Neuron (in vitro differentiated cells): ENCODE measurements around the gene SERGEF.

Source experiments
- H2AFZ ChIP-seq: one replicate; pipeline ENCODE4 v1.6.1; 2013; ENCODE audit warnings: low read depth, mild to moderate bottlenecking, inconsistent platforms, low read length, moderate library complexity
- H3K27me3 ChIP-seq: one replicate; pipeline ENCODE4 v1.6.1; 2013; ENCODE audit warnings: low read length; ENCODE audit not compliant: insufficient read depth
- H3K36me3 ChIP-seq: one replicate; pipeline ENCODE4 v1.6.1; 2013; ENCODE audit warnings: low read length; ENCODE audit not compliant: insufficient read depth
- H3K4me1 ChIP-seq: one replicate; pipeline ENCODE4 v1.6.1; 2013; ENCODE audit warnings: low read length; ENCODE audit not compliant: insufficient read depth
- H3K4me3 ChIP-seq: 2 replicates; pipeline ENCODE4 v1.5.1; 2013; ENCODE audit warnings: mild to moderate bottlenecking, low read length, moderate library complexity
- H3K9me3 ChIP-seq: one replicate; pipeline ENCODE4 v1.6.1; 2013; ENCODE audit warnings: low read length

Gene SERGEF

GRCh38 chr11:17775035-17775348, 237.9 kb downstream of the SERGEF start:
- H2AFZ ChIP-seq, result no peak overlapping the region
- H3K36me3 ChIP-seq, result peaks cover 27% of the 10 kb centered on the region
- H3K4me3 ChIP-seq, result no peak overlapping the region

GRCh38 chr11:17774232-17775034, 238.4 kb downstream of the SERGEF start:
- H2AFZ ChIP-seq, result no peak overlapping the region
- no peaks in the 10 kb centered on the region for H3K9me3 ChIP-seq
- no peak overlapping the region for H3K4me3 ChIP-seq
- no peaks in the 10 kb centered on the region for H3K4me1 ChIP-seq
- H3K27me3 ChIP-seq, result no peaks in the 10 kb centered on the region
- peaks cover 27% of the 10 kb centered on the region for H3K36me3 ChIP-seq

More at GRCh38 chr11:17775035-17775348, 237.9 kb downstream of the SERGEF start:
- Histone ChIP-seq H3K9me3 (no peaks in the 10 kb centered on the region), H3K27me3 (no peaks in the 10 kb centered on the region), H3K4me1 (no peaks in the 10 kb centered on the region)

GRCh38 chr11:17773674-17774073, 239.2 kb downstream of the SERGEF start:
- Histone ChIP-seq H3K4me3 (no peak overlapping the region), H3K36me3 (peaks cover 27% of the 10 kb centered on the region), H2AFZ (no peak overlapping the region)

GRCh38 chr11:17772704-17773600, 239.9 kb downstream of the SERGEF start:
- Histone ChIP-seq H3K4me1 (no peaks in the 10 kb centered on the region), H2AFZ (no peak overlapping the region), H3K9me3 (no peaks in the 10 kb centered on the region), H3K36me3 (peaks cover 27% of the 10 kb centered on the region), H3K4me3 (no peak overlapping the region), H3K27me3 (no peaks in the 10 kb centered on the region)

More at GRCh38 chr11:17773674-17774073, 239.2 kb downstream of the SERGEF start:
- Histone ChIP-seq H3K9me3 (no peaks in the 10 kb centered on the region), H3K27me3 (no peaks in the 10 kb centered on the region), H3K4me1 (no peaks in the 10 kb centered on the region)

GRCh38 chr11:17771841-17772401, 240.9 kb downstream of the SERGEF start:
- H3K27me3 ChIP-seq, result no peaks in the 10 kb centered on the region
- H3K9me3 ChIP-seq, result no peaks in the 10 kb centered on the region
- no peaks in the 10 kb centered on the region for H3K4me1 ChIP-seq
- peaks cover 27% of the 10 kb centered on the region for H3K36me3 ChIP-seq
- no peak overlapping the region for H2AFZ ChIP-seq
- no peak overlapping the region for H3K4me3 ChIP-seq

GRCh38 chr11:17771415-17771814, 241.4 kb downstream of the SERGEF start:
- H2AFZ ChIP-seq, result no peak overlapping the region
- H3K4me3 ChIP-seq, result no peak overlapping the region
- H3K9me3 ChIP-seq, result no peaks in the 10 kb centered on the region
- H3K36me3 ChIP-seq, result peaks cover 27% of the 10 kb centered on the region
- no peaks in the 10 kb centered on the region for H3K27me3 ChIP-seq
- peaks cover 2% of the 10 kb centered on the region for H3K4me1 ChIP-seq

GRCh38 chr11:17770917-17771316, 241.9 kb downstream of the SERGEF start:
- no peak overlapping the region for H2AFZ ChIP-seq
- no peaks in the 10 kb centered on the region for H3K9me3 ChIP-seq
- no peak overlapping the region for H3K4me3 ChIP-seq
- no peaks in the 10 kb centered on the region for H3K27me3 ChIP-seq
- H3K4me1 ChIP-seq, result peaks cover 7% of the 10 kb centered on the region
- peaks cover 27% of the 10 kb centered on the region for H3K36me3 ChIP-seq

- no peaks in the 10 kb centered on the region for H3K27me3 ChIP-seq
- H3K4me3 ChIP-seq, result no peak overlapping the region
- H3K9me3 ChIP-seq, result no peaks in the 10 kb centered on the region
- H3K36me3 ChIP-seq, result peaks cover 27% of the 10 kb centered on the region
- H3K4me1 ChIP-seq, result peaks cover 14% of the 10 kb centered on the region
- no peak overlapping the region for H2AFZ ChIP-seq
These were observed 242.7 kb downstream of the SERGEF start for GRCh38 chr11:17770048-17770652.

GRCh38 chr11:17769218-17769617, 243.6 kb downstream of the SERGEF start:
- H3K36me3 ChIP-seq, result peaks cover 27% of the 10 kb centered on the region
- H3K4me1 ChIP-seq, result peaks cover 24% of the 10 kb centered on the region
- no peak overlapping the region for H2AFZ ChIP-seq
- no peak overlapping the region for H3K4me3 ChIP-seq
- no peaks in the 10 kb centered on the region for H3K27me3 ChIP-seq
- no peaks in the 10 kb centered on the region for H3K9me3 ChIP-seq

GRCh38 chr11:17768547-17768946, 244.3 kb downstream of the SERGEF start:
- H3K9me3 ChIP-seq, result no peaks in the 10 kb centered on the region
- no peak overlapping the region for H3K4me3 ChIP-seq
- H3K4me1 ChIP-seq, result peaks cover 28% of the 10 kb centered on the region
- H3K27me3 ChIP-seq, result no peaks in the 10 kb centered on the region
- no peak overlapping the region for H2AFZ ChIP-seq
- peaks cover 21% of the 10 kb centered on the region for H3K36me3 ChIP-seq

- Histone ChIP-seq H3K4me3 (no peak overlapping the region), H2AFZ (no peak overlapping the region), H3K36me3 (peaks cover 15% of the 10 kb centered on the region), H3K4me1 (peaks cover 28% of the 10 kb centered on the region), H3K27me3 (no peaks in the 10 kb centered on the region), H3K9me3 (no peaks in the 10 kb centered on the region)
These were observed 244.9 kb downstream of the SERGEF start for GRCh38 chr11:17767914-17768313.

GRCh38 chr11:17767301-17767885, 245.5 kb downstream of the SERGEF start:
- peaks cover 11% of the 10 kb centered on the region for H3K36me3 ChIP-seq
- H3K27me3 ChIP-seq, result no peaks in the 10 kb centered on the region
- H3K4me3 ChIP-seq, result no peak overlapping the region
- H3K9me3 ChIP-seq, result no peaks in the 10 kb centered on the region
- peaks cover 28% of the 10 kb centered on the region for H3K4me1 ChIP-seq
- H2AFZ ChIP-seq, result no peak overlapping the region
